SK-N-SH (cell line): ENCODE results near the gene MAN1A2.

Experiments
- ELF1 ChIP-seq: IDR thresholded peaks from 2 replicates; pipeline ENCODE4 v1.4.0; 2012
- GABPA ChIP-seq: IDR thresholded peaks from 2 replicates; pipeline ENCODE4 v1.4.0; 2012; ENCODE audit warnings: low read depth, mild to moderate bottlenecking
- JUND ChIP-seq: IDR thresholded peaks from 2 replicates; pipeline ENCODE4 v1.4.0; 2012
- MXI1 ChIP-seq: IDR thresholded peaks from 2 replicates; pipeline ENCODE4 v1.6.1; 2012; ENCODE audit warnings: mild to moderate bottlenecking, low read depth, low read length, improper control_type of control experiment
- NRF1 ChIP-seq: IDR thresholded peaks from 2 replicates; pipeline ENCODE4 v1.6.1; 2012; ENCODE audit warnings: low read depth, mild to moderate bottlenecking, low read length
- RCOR1 ChIP-seq: fragments of 150-350 bp; IDR thresholded peaks from 2 replicates; pipeline ENCODE4 v1.6.1; 2017; ENCODE audit warnings: antibody characterized with exemption, low read length

DNA sequence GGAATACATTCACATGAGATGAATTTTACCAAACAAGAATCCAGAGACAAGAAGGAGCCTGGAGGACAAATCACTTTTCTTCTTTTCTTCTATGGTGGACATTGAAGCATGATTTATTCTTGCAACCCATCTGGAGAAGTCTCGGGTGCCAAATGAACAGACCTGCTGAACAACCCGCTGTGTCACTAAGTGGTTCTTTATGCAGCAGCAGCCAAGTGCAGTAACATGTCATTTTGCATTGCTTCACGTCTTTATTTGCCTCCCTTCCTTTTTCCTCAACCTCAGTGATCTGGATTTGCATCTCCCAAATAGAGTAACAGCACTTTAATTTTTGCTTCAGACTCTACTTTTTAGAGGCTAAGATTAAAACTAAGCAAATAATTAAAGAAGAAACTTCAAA is 188.6 kb downstream of the MAN1A2 start:
- TF ChIP-seq RCOR1 (no peak), GABPA (no peak), MXI1 (no peak), ELF1 (no peak), JUND (no peak), NRF1 (no peak)
